A549 treated with GW870086 at 1 μM for 4 hours (cell line): ENCODE measurements around the gene CEP170. TPM values are rescaled to one million over a fixed set of nuclear protein-coding genes. Genes with fewer than 3 reads are reported as not detected.

ENCODE experiments used
- total RNA-seq: library from RNA; stranded (reverse); fragments of 200-300 nt; extraction: Qiagen RNA extraction; gene quantifications from 5 replicates; pipeline ENCODE4 v1.2.3, GENCODE V29; 2022; ENCODE audit warnings: low read depth

CEP170 gene
- 21.2 to 35.3 TPM (median 27.8 TPM) in 5 replicates for total RNA-seq

GRCh38 chr1:243254927-243255790 is at the start of gene CEP170:
Gene CEP170, minus strand, starts transcription at chr1:243255281. Its CDS starts 30,001 bp downstream, at chr1:243225280.

GRCh38 chr1:243255791-243256512 is 871 bp upstream of the CEP170 start, which contains the start of gene SDCCAG8:
Gene SDCCAG8, plus strand, starts transcription at chr1:243256041. Its CDS starts 133 bp downstream, at chr1:243256174.

Other genes with a start within 250 kb of the CEP170 start
- 43.4 to 52.7 TPM (median 45.6 TPM) in 5 replicates for gene SDCCAG8, start 760 bp upstream of the CEP170 start, total RNA-seq